NB4 (cell line): ENCODE measurements around the gene PLP1.
"Not testable (repeated sequence)": the region's sequence is repeated elsewhere in the genome, so short reads cannot be mapped to it uniquely, and the experiment has no call there.

Experiments
- DNase-seq: peaks from one replicate; pipeline ENCODE4 v3.0.0; 2010; ENCODE audit warnings: low read depth
- H3K4me3 ChIP-seq: one replicate; pipeline ENCODE4 v1.5.1; 2011; ENCODE audit warnings: mild to moderate bottlenecking, low read depth, low read length, moderate library complexity
- MAX ChIP-seq: IDR thresholded peaks from 2 replicates; pipeline ENCODE4 v1.6.1; 2011; ENCODE audit warnings: low read depth, low read length
- MYC ChIP-seq: IDR thresholded peaks from 2 replicates; pipeline ENCODE4 v1.6.1; 2011; ENCODE audit warnings: low read depth, low read length
- POLR2A ChIP-seq: IDR thresholded peaks from 2 replicates; pipeline ENCODE4 v1.6.1; 2011; ENCODE audit warnings: mild to moderate bottlenecking; ENCODE audit not compliant: insufficient read length; ENCODE audit errors: extremely low read depth
- TF ChIP-seq, protein P1 (sequence below): IDR thresholded peaks from one replicate; pipeline ENCODE4 v1.5.1; 2012; ENCODE audit warnings: low read depth, low read length

PLP1 gene

GRCh38 chrX:103794119-103794518 lies 17.5 kb downstream of the PLP1 start:
- no peak overlapping the region for H3K4me3 ChIP-seq
- DNase-seq = no peak
- TF ChIP-seq, protein P1, sequence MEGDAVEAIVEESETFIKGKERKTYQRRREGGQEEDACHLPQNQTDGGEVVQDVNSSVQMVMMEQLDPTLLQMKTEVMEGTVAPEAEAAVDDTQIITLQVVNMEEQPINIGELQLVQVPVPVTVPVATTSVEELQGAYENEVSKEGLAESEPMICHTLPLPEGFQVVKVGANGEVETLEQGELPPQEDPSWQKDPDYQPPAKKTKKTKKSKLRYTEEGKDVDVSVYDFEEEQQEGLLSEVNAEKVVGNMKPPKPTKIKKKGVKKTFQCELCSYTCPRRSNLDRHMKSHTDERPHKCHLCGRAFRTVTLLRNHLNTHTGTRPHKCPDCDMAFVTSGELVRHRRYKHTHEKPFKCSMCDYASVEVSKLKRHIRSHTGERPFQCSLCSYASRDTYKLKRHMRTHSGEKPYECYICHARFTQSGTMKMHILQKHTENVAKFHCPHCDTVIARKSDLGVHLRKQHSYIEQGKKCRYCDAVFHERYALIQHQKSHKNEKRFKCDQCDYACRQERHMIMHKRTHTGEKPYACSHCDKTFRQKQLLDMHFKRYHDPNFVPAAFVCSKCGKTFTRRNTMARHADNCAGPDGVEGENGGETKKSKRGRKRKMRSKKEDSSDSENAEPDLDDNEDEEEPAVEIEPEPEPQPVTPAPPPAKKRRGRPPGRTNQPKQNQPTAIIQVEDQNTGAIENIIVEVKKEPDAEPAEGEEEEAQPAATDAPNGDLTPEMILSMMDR = no peak
- TF ChIP-seq POLR2A (no peak), MYC (no peak), MAX (no peak)

- DNase-seq = no peak
- no peak overlapping the region for H3K4me3 ChIP-seq
- TF ChIP-seq MAX (no peak), POLR2A (no peak)
- TF ChIP-seq, protein P1 = no peak
Observed at GRCh38 chrX:103797691-103798090, 21.1 kb downstream of the PLP1 start.

GRCh38 chrX:103800318-103800717 lies 23.7 kb downstream of the PLP1 start:
- no peak for TF ChIP-seq MYC
- TF ChIP-seq POLR2A = no peak
- no peak for TF ChIP-seq MAX
- no peak overlapping the region for H3K4me3 ChIP-seq
- no peak for DNase-seq

GRCh38 chrX:103805860-103806259 lies 29.2 kb downstream of the PLP1 start:
- no peak for DNase-seq
- TF ChIP-seq POLR2A (no peak), MAX (no peak), MYC (no peak)
- TF ChIP-seq, protein P1 = no peak
- no peak overlapping the region for H3K4me3 ChIP-seq

DNA sequence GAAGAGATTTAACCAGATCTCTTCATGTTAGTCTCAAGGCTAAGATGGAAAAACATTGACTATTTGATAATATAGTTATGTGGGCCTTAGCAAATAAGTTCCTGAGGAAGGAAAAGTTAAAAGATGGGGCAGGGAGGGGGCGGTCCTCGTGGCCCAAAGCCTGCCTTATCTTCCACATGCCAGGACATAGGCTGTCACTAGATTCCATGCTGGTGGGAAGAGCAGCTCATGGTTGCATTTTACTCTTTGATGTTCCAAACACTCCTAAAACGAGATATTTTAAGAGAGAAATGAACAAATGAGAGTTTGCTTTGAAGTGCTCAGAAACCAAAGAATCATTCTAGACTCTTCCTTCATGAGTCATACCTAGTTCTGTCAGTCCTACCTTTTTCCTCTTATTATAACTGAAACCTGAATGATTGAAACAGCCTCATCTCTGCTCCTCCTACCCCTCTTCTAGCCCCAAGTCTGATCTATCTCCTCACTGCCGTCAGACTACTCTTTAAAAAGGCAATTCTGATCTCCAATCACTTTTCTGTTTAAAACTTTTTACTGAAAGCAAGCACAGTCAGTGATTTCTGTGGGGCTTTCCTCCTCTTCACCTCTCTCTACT lies 30.3 kb downstream of the PLP1 start:
- DNase-seq = no peak
- H3K4me3 ChIP-seq = no peak overlapping the region
- TF ChIP-seq MAX (no peak), MYC (no peak), POLR2A (no peak)
- TF ChIP-seq, protein P1 = no peak

DNA sequence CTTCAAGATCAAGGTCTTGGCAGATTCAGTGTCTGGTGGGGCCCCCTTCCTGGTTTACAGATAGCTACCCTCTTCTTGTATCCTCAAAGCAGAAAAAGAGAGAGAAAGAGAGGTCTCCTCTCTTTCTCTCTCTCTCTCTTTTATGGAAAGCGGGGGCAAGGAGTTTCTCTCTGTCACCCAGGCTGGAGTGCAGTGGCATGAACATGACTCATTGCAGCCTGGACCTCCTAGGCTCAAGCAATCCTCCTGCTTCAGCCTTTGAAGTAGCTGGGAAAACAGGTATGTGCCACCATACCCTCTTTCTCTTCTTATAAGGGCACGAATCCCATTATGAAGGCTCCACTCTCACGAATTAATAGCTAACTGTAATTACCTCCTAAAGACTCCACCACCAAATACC lies 35.2 kb downstream of the PLP1 start:
- DNase-seq = no peak
- H3K4me3 ChIP-seq = no peak overlapping the region
- TF ChIP-seq, protein P1 = no peak
- TF ChIP-seq MAX (no peak), POLR2A (no peak), MYC (no peak)

DNA sequence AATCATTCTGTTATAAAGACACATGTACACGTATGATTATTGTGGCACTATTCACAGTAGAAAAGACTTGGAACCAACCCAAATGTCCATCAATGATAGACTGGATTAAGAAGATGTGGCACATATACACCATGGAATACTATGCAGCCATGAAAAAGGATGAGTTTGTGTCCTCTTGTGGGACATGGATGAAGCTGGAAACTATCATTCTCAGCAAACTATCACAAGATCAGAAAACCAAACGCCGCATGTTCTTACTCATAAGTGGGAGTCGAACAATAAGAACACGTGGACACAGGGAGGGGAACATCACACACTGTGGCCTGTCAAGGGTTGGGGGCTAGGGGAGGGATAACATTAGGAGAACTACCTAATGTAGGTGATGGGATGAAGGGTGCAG lies 40.5 kb downstream of the PLP1 start:
- DNase-seq, H3K4me3 ChIP-seq: not testable (repeated sequence)
